Tongue (tissue), 3 donors: ENCODE measurements around the gene KRTAP3-1. TPM values are rescaled to one million over a fixed set of nuclear protein-coding genes. Genes with fewer than 3 reads are reported as not detected.

ENCODE experiments used
- DNase-seq: peaks from one replicate; pipeline ENCODE4 v3.0.0-alpha.2; 2015
- small RNA-seq: library from RNA; depleted of rRNA; stranded (forward); fragments of <200 nt; gene quantifications from one replicate; pipeline ENCODE3, GENCODE V24; 2014; ENCODE audit warnings: low replicate concordance
- total RNA-seq: library from RNA; depleted of rRNA; stranded (reverse); fragments of >200 nt; gene quantifications from one replicate; pipeline ENCODE4 v1.2.3, GENCODE V29; 2014

KRTAP3-1 gene
- total RNA-seq, 1 donor from 2014 or later, result not detected

GRCh38 chr17:40975516-40975915, 33.4 kb downstream of the KRTAP3-1 start:
- no peak for DNase-seq

GRCh38 chr17:40974366-40974765, 34.6 kb downstream of the KRTAP3-1 start:
- no peak for DNase-seq

- no peak for DNase-seq
Measured at GRCh38 chr17:40967582-40967981, 41.3 kb downstream of the KRTAP3-1 start.

GRCh38 chr17:40966848-40967247, 42.1 kb downstream of the KRTAP3-1 start, which contains the start of gene KRT39:
TSS of gene KRT39 (minus strand) at chr17:40966948. CDS start at chr17:40966856, 92 bp downstream.
- no peak for DNase-seq

GRCh38 chr17:40963838-40964237, 45.1 kb downstream of the KRTAP3-1 start:
- no peak for DNase-seq

- DNase-seq, result no peak
Measured at GRCh38 chr17:40962059-40962561, 46.8 kb downstream of the KRTAP3-1 start.

- no peak for DNase-seq
Measured at GRCh38 chr17:40961591-40961990, 47.3 kb downstream of the KRTAP3-1 start.

GRCh38 chr17:40960144-40960543, 48.8 kb downstream of the KRTAP3-1 start:
- no peak for DNase-seq

Small RNA genes within 50 kb of the gene (small RNA-seq; reads per million reads assigned to genes)
- gene KRTAP3-4P, result not detected

Other genes with a start within 250 kb of the KRTAP3-1 start
- not detected for gene KRT26, start 236.9 kb downstream of the KRTAP3-1 start, total RNA-seq
- not detected for gene KRT27, start 226.6 kb downstream of the KRTAP3-1 start, total RNA-seq
- not detected for gene KRT28, start 209.2 kb downstream of the KRTAP3-1 start, total RNA-seq
- 13.6 TPM for gene KRT10, start 186.5 kb downstream of the KRTAP3-1 start, total RNA-seq
- not detected for gene KRT12, start 141.9 kb downstream of the KRTAP3-1 start, total RNA-seq
- 0.51 TPM for gene KRT20, start 123.9 kb downstream of the KRTAP3-1 start, total RNA-seq
- 26.3 TPM for gene KRT23, start 71.5 kb downstream of the KRTAP3-1 start, total RNA-seq
- 1.8 TPM for gene KRT39, start 42.2 kb downstream of the KRTAP3-1 start, total RNA-seq
- 7.7 TPM for gene KRT40, start 24.8 kb downstream of the KRTAP3-1 start, total RNA-seq
- gene KRTAP3-3, start 15.0 kb downstream of the KRTAP3-1 start, total RNA-seq, result not detected
- not detected for gene KRTAP3-2, start 9.2 kb downstream of the KRTAP3-1 start, total RNA-seq
- not detected for gene KRTAP1-5, start 18.1 kb upstream of the KRTAP3-1 start, total RNA-seq
- not detected for gene KRTAP1-4, start 21.1 kb upstream of the KRTAP3-1 start, total RNA-seq
- gene KRTAP1-3, start 25.7 kb upstream of the KRTAP3-1 start, total RNA-seq, result not detected
- gene KRTAP1-1, start 32.3 kb upstream of the KRTAP3-1 start, total RNA-seq, result not detected
- not detected for gene KRTAP2-1, start 38.2 kb upstream of the KRTAP3-1 start, total RNA-seq
- not detected for gene KRTAP2-2, start 46.1 kb upstream of the KRTAP3-1 start, total RNA-seq
- not detected for gene KRTAP2-3, start 51.0 kb upstream of the KRTAP3-1 start, total RNA-seq
- not detected for gene KRTAP2-4, start 56.8 kb upstream of the KRTAP3-1 start, total RNA-seq
- gene KRTAP4-7, start 75.0 kb upstream of the KRTAP3-1 start, total RNA-seq, result not detected
- not detected for gene KRTAP4-8, start 89.0 kb upstream of the KRTAP3-1 start, total RNA-seq
- gene KRTAP4-16, start 93.1 kb upstream of the KRTAP3-1 start, total RNA-seq, result not detected
- gene KRTAP4-9, start 96.3 kb upstream of the KRTAP3-1 start, total RNA-seq, result not detected
- gene KRTAP4-11, start 109.2 kb upstream of the KRTAP3-1 start, total RNA-seq, result not detected
- not detected for gene KRTAP4-12, start 115.1 kb upstream of the KRTAP3-1 start, total RNA-seq
- not detected for gene KRTAP4-6, start 131.4 kb upstream of the KRTAP3-1 start, total RNA-seq
- gene KRTAP4-5, start 140.7 kb upstream of the KRTAP3-1 start, total RNA-seq, result not detected
- gene KRTAP4-4, start 151.6 kb upstream of the KRTAP3-1 start, total RNA-seq, result not detected
- not detected for gene KRTAP4-3, start 159.1 kb upstream of the KRTAP3-1 start, total RNA-seq
- not detected for gene KRTAP4-2, start 169.1 kb upstream of the KRTAP3-1 start, total RNA-seq
- gene KRTAP4-1, start 175.8 kb upstream of the KRTAP3-1 start, total RNA-seq, result not detected
- not detected for gene KRTAP9-1, start 180.8 kb upstream of the KRTAP3-1 start, total RNA-seq
- not detected for gene KRTAP9-2, start 217.5 kb upstream of the KRTAP3-1 start, total RNA-seq
- not detected for gene KRTAP9-3, start 223.3 kb upstream of the KRTAP3-1 start, total RNA-seq
- gene KRTAP9-8, start 228.9 kb upstream of the KRTAP3-1 start, total RNA-seq, result not detected
- gene KRTAP9-4, start 240.6 kb upstream of the KRTAP3-1 start, total RNA-seq, result not detected
- not detected for gene KRTAP9-9, start 246.3 kb upstream of the KRTAP3-1 start, total RNA-seq